Upper lobe of right lung (tissue), 1 donor: ENCODE results near the gene PARD3B. TPM values are rescaled to one million over a fixed set of nuclear protein-coding genes. Genes with fewer than 3 reads are reported as not detected.

Experiments used
- ATAC-seq: fragments of 200-7000 bp; cut with Tn5 transposase; one replicate; pipeline ENCODE4 v1.9.1; 2020; ENCODE audit warnings: mild to moderate bottlenecking, moderate library complexity
- DNase-seq: peaks from one replicate; pipeline ENCODE4 v3.0.0-alpha.2; 2020
- H3K27ac ChIP-seq: fragments of 200-600 bp; one replicate; pipeline ENCODE4 v1.8.0; 2022
- H3K27me3 ChIP-seq: fragments of 200-600 bp; one replicate; pipeline ENCODE4 v1.8.0; 2022; ENCODE audit warnings: mild to moderate bottlenecking
- H3K36me3 ChIP-seq: fragments of 200-600 bp; one replicate; pipeline ENCODE4 v1.8.0; 2022
- H3K4me1 ChIP-seq: fragments of 200-600 bp; one replicate; pipeline ENCODE4 v1.8.0; 2022
- H3K4me3 ChIP-seq: fragments of 200-600 bp; one replicate; pipeline ENCODE4 v1.8.0; 2022; ENCODE audit warnings: mild to moderate bottlenecking
- H3K9me3 ChIP-seq: fragments of 200-600 bp; one replicate; pipeline ENCODE4 v1.8.0; 2022
- intact Hi-C: fragments of 100-400 bp; cut with DNase I; formaldehyde crosslinking; loops from one replicate; pipeline ENCODE4 v1.11.0; 2022
- total RNA-seq: library from RNA; stranded (reverse); fragmentation: NEBNext Ultra II Directional; extraction: Animal tissue kit (Norgen Biotek cat#: 25700); gene quantifications from one replicate; pipeline ENCODE4 v1.2.1, GENCODE V29; 2021
- TF ChIP-seq, protein P1 (sequence below): fragments of 200-600 bp; IDR thresholded peaks from one replicate; pipeline ENCODE4 v1.8.0; 2022; ENCODE audit warnings: antibody characterized with exemption
- donor health status: DM: no; HTN: yes; CAD: no; lungs with severe emphysema.

Gene PARD3B
- total RNA-seq, 1 donor from 2014 or later = 32.5 TPM

GRCh38 chr2:205543937-205544702 is 998.8 kb downstream of the PARD3B start:
- Histone ChIP-seq H3K4me3 (no peak overlapping the region), H3K27me3 (no peaks in the 10 kb centered on the region), H3K9me3 (no peaks in the 10 kb centered on the region), H3K4me1 (peaks cover 6% of the 10 kb centered on the region), H3K36me3 (no peaks in the 10 kb centered on the region), H3K27ac (no peak overlapping the region)
- DNase-seq = no peak
- TF ChIP-seq, protein P1, sequence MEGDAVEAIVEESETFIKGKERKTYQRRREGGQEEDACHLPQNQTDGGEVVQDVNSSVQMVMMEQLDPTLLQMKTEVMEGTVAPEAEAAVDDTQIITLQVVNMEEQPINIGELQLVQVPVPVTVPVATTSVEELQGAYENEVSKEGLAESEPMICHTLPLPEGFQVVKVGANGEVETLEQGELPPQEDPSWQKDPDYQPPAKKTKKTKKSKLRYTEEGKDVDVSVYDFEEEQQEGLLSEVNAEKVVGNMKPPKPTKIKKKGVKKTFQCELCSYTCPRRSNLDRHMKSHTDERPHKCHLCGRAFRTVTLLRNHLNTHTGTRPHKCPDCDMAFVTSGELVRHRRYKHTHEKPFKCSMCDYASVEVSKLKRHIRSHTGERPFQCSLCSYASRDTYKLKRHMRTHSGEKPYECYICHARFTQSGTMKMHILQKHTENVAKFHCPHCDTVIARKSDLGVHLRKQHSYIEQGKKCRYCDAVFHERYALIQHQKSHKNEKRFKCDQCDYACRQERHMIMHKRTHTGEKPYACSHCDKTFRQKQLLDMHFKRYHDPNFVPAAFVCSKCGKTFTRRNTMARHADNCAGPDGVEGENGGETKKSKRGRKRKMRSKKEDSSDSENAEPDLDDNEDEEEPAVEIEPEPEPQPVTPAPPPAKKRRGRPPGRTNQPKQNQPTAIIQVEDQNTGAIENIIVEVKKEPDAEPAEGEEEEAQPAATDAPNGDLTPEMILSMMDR = no peak
- ATAC-seq = no peak
- intact Hi-C loops = no loop called here

DNA sequence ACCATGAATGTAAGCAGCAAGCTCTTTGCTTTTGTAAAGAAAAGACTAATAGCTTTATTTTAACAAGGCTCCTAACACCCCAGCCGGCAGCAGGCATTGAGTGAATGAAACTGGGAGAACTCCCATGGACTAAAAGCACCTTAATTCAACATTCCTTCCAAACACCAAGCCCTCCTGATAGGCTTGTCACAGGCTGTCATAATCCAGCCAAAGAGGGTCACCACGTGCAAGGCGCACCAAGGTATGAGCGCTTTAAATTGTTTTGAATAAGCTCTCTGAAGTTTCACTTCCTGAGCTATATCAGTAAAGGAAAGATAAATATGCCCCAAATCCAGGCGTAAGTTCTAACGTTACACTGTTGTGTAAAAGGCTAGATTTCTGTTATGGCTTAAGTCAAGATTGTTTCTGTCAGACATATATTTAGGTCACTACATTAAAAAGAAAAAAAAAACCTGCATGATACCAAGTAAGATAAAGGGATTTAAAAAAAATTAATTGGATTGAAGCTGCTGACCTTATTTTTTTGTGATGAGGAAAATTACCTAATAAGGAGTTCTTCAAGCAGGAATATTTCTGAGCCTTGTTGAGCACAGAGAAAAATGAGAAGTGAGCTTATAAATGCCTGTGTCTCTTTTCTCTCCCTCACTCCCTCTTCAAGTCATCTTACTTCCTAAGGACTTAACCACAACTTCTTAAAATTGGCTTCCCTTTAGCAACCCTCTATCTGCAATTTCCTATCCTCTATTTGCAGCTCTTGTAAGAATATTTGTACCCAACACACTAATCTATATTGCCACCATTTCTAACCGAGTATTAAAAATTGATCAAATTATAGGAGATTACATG is 1000.9 kb downstream of the PARD3B start:
- TF ChIP-seq, protein P1 = no peak
- Histone ChIP-seq H3K9me3 (no peaks in the 10 kb centered on the region), H3K27ac (no peak overlapping the region), H3K4me1 (peaks cover 6% of the 10 kb centered on the region), H3K36me3 (no peaks in the 10 kb centered on the region), H3K27me3 (no peaks in the 10 kb centered on the region), H3K4me3 (no peak overlapping the region)
- intact Hi-C loops = no loop called here
- no peak for DNase-seq
- ATAC-seq = peak; percentile 68

GRCh38 chr2:205555566-205556230 is 1010.4 kb downstream of the PARD3B start:
- DNase-seq (no peak), ATAC-seq (no peak)
- Histone ChIP-seq H3K36me3 (no peaks in the 10 kb centered on the region), H3K27me3 (no peaks in the 10 kb centered on the region), H3K27ac (no peak overlapping the region), H3K9me3 (no peaks in the 10 kb centered on the region), H3K4me1 (no peaks in the 10 kb centered on the region), H3K4me3 (no peak overlapping the region)
- intact Hi-C loops = no loop called here
- TF ChIP-seq, protein P1 = no peak

DNA sequence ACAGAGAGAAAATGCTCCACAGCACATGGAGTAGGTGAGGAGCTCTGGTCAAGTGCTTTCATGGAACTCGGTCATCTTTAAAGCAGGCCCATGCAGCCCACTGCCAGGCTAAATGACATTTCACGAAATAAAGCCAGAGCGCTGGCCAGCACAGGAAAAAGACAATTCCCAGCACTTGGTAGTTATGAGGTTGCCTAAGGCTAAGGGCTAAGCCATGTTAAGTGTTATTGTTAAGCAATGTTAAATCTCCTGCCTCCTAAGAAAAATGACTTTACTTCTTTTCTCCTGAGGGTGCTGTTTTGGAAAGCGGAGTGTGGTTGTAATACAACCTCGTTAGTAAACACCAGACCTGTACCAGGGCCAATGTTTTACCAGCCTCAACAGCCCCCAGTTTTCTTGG is 1011.1 kb downstream of the PARD3B start:
- TF ChIP-seq, protein P1 = no peak
- ATAC-seq (no peak), DNase-seq (no peak)
- Histone ChIP-seq H3K4me1 (no peaks in the 10 kb centered on the region), H3K27me3 (no peaks in the 10 kb centered on the region), H3K9me3 (no peaks in the 10 kb centered on the region), H3K36me3 (no peaks in the 10 kb centered on the region), H3K27ac (no peak overlapping the region), H3K4me3 (no peak overlapping the region)
- intact Hi-C loops = no loop called here

DNA sequence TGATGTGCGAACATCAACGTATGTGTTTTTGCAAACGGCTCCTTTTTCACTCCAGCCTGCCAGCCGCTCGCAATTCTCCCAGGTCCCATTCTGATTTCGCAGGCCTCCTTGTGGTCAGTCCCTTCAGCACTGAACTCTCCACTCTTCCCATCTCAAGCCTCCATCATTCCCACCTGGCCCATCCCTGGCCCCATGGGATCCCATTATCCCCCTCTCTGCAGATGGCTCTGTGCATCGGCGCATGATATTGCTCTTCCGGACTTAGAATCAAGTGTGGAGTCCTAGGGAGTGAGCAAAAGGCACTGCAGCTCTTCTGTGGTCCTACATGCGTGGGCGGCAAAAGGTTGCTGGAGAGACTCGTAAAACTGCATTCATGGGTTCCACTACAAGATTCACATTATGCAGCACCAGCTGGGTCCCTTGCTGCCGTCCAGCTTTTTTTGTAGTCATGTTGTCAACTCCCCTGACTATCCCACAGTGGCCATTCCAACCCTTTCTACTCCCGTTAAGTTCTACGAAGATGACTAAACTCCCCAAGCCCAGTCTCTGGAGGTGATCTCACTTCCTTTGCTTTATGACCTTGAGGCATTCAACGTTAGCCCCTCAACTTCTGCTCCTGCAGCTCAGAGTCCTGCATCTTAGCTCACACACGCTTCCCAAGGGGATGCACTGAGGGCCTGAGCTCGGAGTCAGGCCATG is 1011.7 kb downstream of the PARD3B start:
- H3K36me3 ChIP-seq = no peaks in the 10 kb centered on the region
- intact Hi-C loops = no loop called here
- no peak for ATAC-seq
- no peak overlapping the region for H3K4me3 ChIP-seq
- TF ChIP-seq, protein P1 = no peak
- no peaks in the 10 kb centered on the region for H3K9me3 ChIP-seq
- DNase-seq = no peak
- no peaks in the 10 kb centered on the region for H3K27me3 ChIP-seq
- H3K4me1 ChIP-seq = no peaks in the 10 kb centered on the region
- no peak overlapping the region for H3K27ac ChIP-seq
